Right lung (tissue), 5 donors: ENCODE measurements around the gene KRT25. TPM values are rescaled to one million over a fixed set of nuclear protein-coding genes. Genes with fewer than 3 reads are reported as not detected.
"Not testable (repeated sequence)": the region's sequence is repeated elsewhere in the genome, so short reads cannot be mapped to it uniquely, and the experiment has no call there.

ENCODE experiments used
- DNase-seq, 2 donors: peaks; one replicate each; pipeline ENCODE4 v3.0.0-alpha.2; 2013
- polyA plus RNA-seq, 5 donors: library from polyadenylated mRNA; unstranded; fragments of 120-200 nt; gene quantifications; one replicate each; pipeline versions ENCODE4 v1.2.1 to v1.2.3, GENCODE V29; 2013; ENCODE audit warnings: inconsistent platforms in 1 of 5, low replicate concordance in 1 of 5; ENCODE audit not compliant: insufficient read length in 5 of 5, insufficient read depth in 1 of 5

KRT25 gene
- polyA plus RNA-seq, 5 donors, result not detected

DNA sequence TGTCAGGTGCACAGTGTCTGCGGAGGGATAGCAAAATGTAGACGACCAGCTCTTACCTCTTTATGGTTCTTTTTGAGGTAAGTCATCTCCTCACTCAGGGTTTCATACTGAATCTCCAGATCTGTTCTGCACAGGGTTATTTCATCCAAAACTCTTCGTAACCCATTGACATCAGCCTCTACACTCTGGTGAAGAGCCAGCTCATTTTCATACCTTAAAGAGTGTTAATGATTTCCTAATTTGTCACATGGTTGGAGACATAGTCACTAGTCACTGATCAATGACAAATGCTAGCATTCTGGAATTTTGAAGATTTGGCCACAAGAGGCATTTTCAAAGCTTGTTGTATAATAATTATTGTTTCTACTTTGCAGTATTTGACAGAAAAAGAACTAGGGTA is 1.3 kb downstream of the KRT25 start:
- no peak for DNase-seq

GRCh38 chr17:40751065-40751464 is 4.1 kb downstream of the KRT25 start:
- no peak for DNase-seq

GRCh38 chr17:40750391-40750790 is 4.7 kb downstream of the KRT25 start:
- DNase-seq, result no peak

DNA sequence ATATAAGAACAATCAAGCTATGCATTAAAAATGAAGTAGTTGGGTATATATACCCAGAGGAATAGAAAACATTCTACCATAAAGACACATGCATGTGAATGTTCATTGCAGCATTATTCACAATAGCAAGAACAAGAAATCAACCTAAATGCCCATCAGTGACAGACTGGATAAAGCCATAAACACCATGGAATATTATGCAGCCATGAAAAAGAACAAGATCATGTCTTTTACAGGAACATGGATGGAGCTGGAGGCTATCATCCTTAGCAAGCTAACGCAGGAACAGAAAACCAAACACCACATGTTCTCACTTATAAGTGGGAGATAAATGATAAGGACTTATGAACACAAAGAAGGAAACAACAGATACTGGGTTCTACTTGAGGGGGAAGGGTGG is 6.5 kb downstream of the KRT25 start:
- not testable (repeated sequence) for DNase-seq

DNA sequence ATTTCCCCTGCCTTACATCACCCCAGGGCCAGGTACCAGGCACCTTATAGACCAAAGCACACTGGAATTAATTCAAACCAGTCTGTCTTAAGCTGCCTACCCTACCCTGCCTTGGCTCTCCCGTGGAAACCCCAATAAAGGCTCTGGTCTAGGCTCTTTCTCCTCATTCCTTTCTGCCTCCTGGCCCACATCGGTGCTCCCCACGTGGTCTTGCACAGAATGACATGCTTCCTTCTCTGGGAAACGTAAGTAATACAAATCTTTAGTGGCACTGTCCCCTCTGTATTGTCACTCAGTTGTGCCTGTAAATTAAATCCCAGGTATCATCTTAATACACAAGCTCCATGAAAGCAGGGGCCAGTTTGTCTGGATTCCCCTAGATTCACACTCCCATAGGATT is 16.6 kb downstream of the KRT25 start:
- DNase-seq, result no peak

- no peak for DNase-seq
Measured at GRCh38 chr17:40735016-40735415, 20.1 kb downstream of the KRT25 start.

DNA sequence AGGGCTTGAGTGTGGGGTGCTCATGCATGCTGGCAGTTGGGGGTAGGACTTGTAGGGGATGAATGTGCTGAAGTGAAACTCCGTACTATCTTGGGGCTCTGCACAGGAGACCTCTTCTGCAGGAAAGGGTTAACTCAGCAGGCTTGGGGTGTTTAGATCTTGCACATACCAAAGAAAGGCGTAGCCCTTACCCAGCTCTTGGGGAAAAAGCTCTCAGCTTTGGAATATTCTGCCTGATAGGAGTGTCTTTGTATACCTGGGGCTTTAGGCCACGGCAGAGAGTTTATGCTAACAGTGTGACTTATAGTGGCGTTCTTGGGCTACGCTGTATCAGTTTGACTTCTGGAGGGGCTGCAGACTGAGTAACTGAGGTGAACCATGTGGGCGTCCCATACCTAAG is 21.1 kb downstream of the KRT25 start:
- no peak for DNase-seq

- DNase-seq, result no peak
Measured at GRCh38 chr17:40730970-40731369, 24.2 kb downstream of the KRT25 start.

DNA sequence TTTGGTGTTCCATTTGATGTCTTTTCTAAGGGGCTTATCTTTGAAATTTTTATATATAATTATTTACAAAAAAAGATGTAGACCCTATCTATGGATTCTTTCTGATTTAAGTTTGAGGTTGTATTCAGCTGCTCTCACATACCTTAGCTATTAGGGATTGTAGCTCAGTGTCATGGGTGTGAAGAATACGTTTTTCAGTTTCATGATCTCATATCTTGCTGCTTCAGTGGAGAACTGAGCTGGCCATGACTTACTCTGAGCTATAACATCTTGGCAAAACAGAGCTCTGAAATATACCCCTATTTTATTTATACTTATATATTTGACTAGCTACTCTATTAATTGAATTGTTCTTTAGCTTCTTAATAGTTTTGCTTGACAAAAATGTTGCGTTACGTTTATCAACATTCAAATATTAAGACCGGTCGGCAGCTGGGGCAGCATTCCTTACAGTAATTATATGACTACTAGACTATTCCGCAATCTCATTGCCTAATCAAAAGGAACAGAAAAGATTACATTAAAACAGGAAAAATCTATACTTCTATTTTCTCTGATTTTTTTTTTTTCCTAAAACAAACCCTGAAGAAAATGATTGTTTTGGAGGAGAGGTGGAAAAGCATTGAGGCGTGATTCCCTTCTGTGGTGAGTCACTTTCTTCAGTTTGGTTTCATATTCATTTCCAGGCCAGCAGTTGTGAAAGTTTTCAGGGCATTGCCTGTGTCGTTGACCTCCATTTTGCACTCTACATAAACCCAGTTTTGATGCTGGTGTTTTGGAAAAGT is 27.5 kb downstream of the KRT25 start:
- peak; percentile 29 to 36 for DNase-seq

GRCh38 chr17:40726919-40727318 is 28.2 kb downstream of the KRT25 start:
- DNase-seq, result no peak

GRCh38 chr17:40724656-40725055 is 30.5 kb downstream of the KRT25 start:
- DNase-seq, result no peak

DNA sequence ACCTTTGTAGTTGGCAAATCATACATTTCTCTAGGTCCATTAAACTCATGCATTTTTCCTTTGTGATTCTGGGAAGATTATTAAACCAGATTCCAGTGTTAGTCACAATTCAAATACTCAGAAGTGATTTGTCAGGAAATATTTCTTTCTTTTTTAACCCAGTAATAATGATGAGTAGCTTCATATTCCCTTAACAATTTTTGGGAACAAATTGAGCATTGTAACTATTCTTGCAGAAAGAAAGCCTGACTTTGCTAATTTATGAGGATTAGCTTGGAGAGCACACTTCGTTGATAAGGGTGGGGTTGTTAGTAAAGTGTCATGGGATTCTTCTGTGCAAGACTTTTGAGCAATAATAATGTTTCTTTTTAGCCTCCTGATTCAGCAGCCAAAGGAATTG is 32.9 kb downstream of the KRT25 start:
- DNase-seq, result no peak

- DNase-seq, result no peak
Measured at GRCh38 chr17:40720899-40721298, 34.2 kb downstream of the KRT25 start.

GRCh38 chr17:40718930-40719329 is 36.2 kb downstream of the KRT25 start:
- no peak for DNase-seq

GRCh38 chr17:40717776-40718175 is 37.4 kb downstream of the KRT25 start:
- DNase-seq, result no peak

DNA sequence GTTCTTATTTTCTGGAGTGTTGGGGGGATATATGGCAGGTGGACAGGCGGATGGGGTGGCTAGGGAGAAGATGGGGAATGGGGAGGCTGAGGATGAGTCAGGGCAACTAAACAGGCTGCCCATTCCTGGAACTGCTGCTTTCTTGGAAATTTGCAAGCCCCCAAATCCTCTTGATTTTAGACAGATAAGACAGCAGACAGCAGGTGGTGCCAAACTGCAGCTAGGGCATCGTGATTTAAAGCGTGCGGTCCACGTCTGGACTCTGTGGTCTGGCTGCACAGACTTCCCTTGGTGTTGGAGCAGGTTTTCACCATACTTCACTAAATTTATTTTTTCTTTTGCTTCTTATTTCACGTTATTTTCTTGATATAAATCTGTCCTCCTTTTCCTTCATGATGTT is 40.7 kb downstream of the KRT25 start:
- DNase-seq, result no peak

DNA sequence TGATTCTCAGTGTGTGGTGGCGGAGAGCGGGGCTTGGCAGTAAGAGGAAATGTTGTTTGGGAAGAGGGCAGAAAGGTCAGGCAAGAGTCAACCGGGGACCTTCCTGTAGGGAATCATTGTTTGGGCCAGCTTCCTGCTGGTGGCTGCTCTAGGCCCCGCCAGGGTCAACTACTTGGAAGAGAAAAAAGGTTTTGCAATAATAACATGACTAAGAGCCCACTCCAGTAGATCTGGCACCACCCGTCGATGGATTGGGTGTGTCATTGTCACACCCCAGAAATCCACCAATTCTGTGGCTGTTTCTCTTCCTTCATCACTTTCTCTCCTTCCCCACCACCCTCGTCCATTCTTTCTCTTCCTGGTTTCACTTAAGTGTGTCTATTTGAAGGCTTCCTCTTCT is 47.4 kb downstream of the KRT25 start:
- no peak for DNase-seq

DNA sequence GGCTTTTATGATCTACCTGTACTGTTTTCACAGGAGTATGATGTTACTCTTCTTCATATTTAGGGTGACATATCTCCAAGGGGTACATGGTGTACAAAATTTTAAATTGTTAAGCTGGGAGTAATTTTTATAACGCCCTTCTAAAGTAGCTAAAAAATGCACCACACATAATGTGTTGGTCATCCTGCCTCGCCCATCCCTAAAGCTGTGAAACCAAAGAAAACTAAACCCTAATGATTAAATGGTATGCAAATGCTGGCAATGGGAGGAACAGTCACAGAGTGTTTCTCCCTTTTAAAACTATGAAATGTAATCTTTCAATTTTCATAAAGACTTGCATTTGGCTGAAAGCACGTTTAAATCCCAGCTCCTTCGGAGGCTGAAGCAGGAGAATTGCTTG is 49.5 kb downstream of the KRT25 start:
- DNase-seq, result no peak

- DNase-seq, result no peak
Measured at GRCh38 chr17:40703652-40704051, 51.5 kb downstream of the KRT25 start, which contains the start of gene KRT24. KRT24 (minus strand) TSS chr17:40703752; CDS start chr17:40703693, 59 bp downstream.

DNA sequence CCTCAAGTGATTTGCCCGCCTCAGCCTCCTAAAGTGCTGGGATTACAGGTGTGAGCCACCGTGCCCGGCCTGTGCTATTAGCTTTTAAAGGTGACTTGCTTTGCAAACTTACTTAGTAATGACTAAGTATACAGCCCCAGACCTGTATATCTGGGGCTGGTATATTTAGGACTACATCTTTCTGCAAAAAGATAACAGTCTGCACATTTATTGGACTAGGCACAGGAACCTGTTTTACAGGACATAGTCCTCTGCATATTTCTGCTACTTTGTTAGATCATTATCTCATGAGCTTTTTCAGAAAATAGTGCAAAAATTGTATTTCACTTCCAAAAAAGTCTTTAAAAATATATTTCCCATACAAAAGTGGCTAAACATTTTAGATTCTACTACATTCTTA is 52.9 kb downstream of the KRT25 start:
- DNase-seq, result no peak

DNA sequence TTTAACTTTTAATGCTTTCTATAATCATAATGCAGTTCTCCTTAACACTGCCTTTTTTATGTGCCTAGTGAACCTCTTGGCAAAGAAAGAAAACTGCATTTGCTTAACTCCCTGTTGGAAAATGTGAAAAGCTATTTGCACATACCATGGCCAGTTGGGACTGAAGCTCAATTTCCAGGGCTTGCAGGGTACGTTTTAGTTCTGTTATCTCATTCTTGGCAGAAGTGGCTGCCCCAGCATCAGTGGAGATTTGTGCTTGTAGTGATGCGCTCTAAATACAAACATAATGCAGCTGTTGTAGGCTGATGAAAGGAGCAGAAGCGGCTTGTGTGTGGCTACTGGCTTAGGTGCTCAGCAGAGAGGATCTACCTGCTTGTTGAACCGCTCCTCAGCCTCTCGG is 55.3 kb downstream of the KRT25 start:
- DNase-seq, result no peak

DNA sequence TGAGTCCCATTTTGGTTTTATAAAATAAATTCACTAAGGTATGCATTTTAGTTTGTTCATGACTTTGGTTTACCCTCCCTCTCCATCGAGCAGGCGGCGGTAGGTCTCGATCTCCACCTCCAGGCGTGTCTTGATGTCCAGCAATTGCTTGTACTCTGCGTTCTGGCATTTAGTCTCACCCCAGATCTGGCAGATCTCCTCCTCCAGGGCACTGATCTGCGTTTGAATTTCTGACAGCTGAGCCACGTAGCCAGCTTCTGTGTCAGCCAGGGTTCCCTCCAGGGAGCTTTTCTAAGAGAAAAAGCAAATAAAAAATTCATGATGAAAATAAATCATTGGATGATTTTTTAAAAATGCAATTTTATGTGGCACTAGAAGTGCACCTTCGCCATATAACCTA is 55.8 kb downstream of the KRT25 start:
- DNase-seq, result no peak
